GM21360 (cell line): ENCODE results near the gene TRIM43.
"Not testable (repeated sequence)": the region's sequence is repeated elsewhere in the genome, so short reads cannot be mapped to it uniquely, and the experiment has no call there.

Experiments used
- ATAC-seq: cut with Tn5 transposase; IDR thresholded peaks from one replicate; pipeline ENCODE4 v1.9.1; 2021; ENCODE audit warnings: mild to moderate bottlenecking, moderate library complexity; ENCODE audit not compliant: unreplicated experiment

Gene TRIM43

GRCh38 chr2:95591701-95592100 is at the start of gene TRIM43:
Gene TRIM43, plus strand, starts transcription at chr2:95592001. Its CDS starts 2,023 bp downstream, at chr2:95594024.
- ATAC-seq, result not testable (repeated sequence)

- ATAC-seq, result no peak
Observed at GRCh38 chr2:95551055-95551568, 40.7 kb upstream of the TRIM43 start.

GRCh38 chr2:95552911-95553310 is 38.9 kb upstream of the TRIM43 start:
- ATAC-seq, result no peak

GRCh38 chr2:95569170-95569569 is 22.6 kb upstream of the TRIM43 start:
- ATAC-seq, result no peak

- ATAC-seq, result no peak
Observed at GRCh38 chr2:95573866-95574265, 17.9 kb upstream of the TRIM43 start.

GRCh38 chr2:95574506-95574905 is 17.3 kb upstream of the TRIM43 start:
- no peak for ATAC-seq

- ATAC-seq, result no peak
Observed at GRCh38 chr2:95575857-95576256, 15.9 kb upstream of the TRIM43 start.

- ATAC-seq, result no peak
Observed at GRCh38 chr2:95578539-95578938, 13.3 kb upstream of the TRIM43 start.

- not testable (repeated sequence) for ATAC-seq
Observed at GRCh38 chr2:95583545-95583944, 8.3 kb upstream of the TRIM43 start.

- ATAC-seq, result not testable (repeated sequence)
Observed at GRCh38 chr2:95584321-95584720, 7.5 kb upstream of the TRIM43 start.

- not testable (repeated sequence) for ATAC-seq
Observed at GRCh38 chr2:95589777-95590536, 1.8 kb upstream of the TRIM43 start.

- ATAC-seq, result not testable (repeated sequence)
Observed at GRCh38 chr2:95592973-95593372, 1.2 kb downstream of the TRIM43 start.

- not testable (repeated sequence) for ATAC-seq
Observed at GRCh38 chr2:95595012-95595411, 3.2 kb downstream of the TRIM43 start.

- ATAC-seq, result not testable (repeated sequence)
Observed at GRCh38 chr2:95601301-95601700, 9.5 kb downstream of the TRIM43 start.

- not testable (repeated sequence) for ATAC-seq
Observed at GRCh38 chr2:95602146-95602545, 10.3 kb downstream of the TRIM43 start.

- ATAC-seq, result not testable (repeated sequence)
Observed at GRCh38 chr2:95608356-95608755, 16.6 kb downstream of the TRIM43 start.

- ATAC-seq, result not testable (repeated sequence)
Observed at GRCh38 chr2:95609764-95610163, 18.0 kb downstream of the TRIM43 start.

- ATAC-seq, result not testable (repeated sequence)
Observed at GRCh38 chr2:95613048-95613447, 21.2 kb downstream of the TRIM43 start.

GRCh38 chr2:95622728-95623127 is 30.9 kb downstream of the TRIM43 start:
- not testable (repeated sequence) for ATAC-seq

GRCh38 chr2:95630987-95631386 is 39.2 kb downstream of the TRIM43 start:
- ATAC-seq, result not testable (repeated sequence)

- ATAC-seq, result not testable (repeated sequence)
Observed at GRCh38 chr2:95633626-95634259, 41.9 kb downstream of the TRIM43 start.
